ENCODE data around the gene ITPK1.

The ITPK1 gene

GRCh38 chr14:92945544-92945943 is 170.2 kb downstream of the ITPK1 start:
- no peak for DNase-seq

- no peak for DNase-seq
These were observed 170.7 kb downstream of the ITPK1 start for GRCh38 chr14:92944976-92945375.

GRCh38 chr14:92943855-92944570 is 171.7 kb downstream of the ITPK1 start:
- no peak for DNase-seq

GRCh38 chr14:92942976-92943710 is 172.6 kb downstream of the ITPK1 start:
- DNase-seq: no peak

- DNase-seq: no peak
These were observed 173.1 kb downstream of the ITPK1 start for GRCh38 chr14:92942576-92942975.

GRCh38 chr14:92942136-92942535 is 173.6 kb downstream of the ITPK1 start:
- DNase-seq: no peak

- DNase-seq: no peak
These were observed 174.2 kb downstream of the ITPK1 start for GRCh38 chr14:92941531-92941930.

- DNase-seq: no peak
These were observed 175.2 kb downstream of the ITPK1 start for GRCh38 chr14:92940543-92940942.

GRCh38 chr14:92939699-92940098 is 176.0 kb downstream of the ITPK1 start:
- DNase-seq: no peak

GRCh38 chr14:92938890-92939671 is 176.6 kb downstream of the ITPK1 start:
- DNase-seq: no peak

GRCh38 chr14:92938235-92938875 is 177.4 kb downstream of the ITPK1 start:
- no peak for DNase-seq

- DNase-seq: no peak
These were observed 178.4 kb downstream of the ITPK1 start for GRCh38 chr14:92937051-92937937.

- no peak for DNase-seq
These were observed 179.6 kb downstream of the ITPK1 start for GRCh38 chr14:92936085-92936484.

- DNase-seq: no peak
These were observed 180.3 kb downstream of the ITPK1 start for GRCh38 chr14:92935446-92935845.

GRCh38 chr14:92934196-92935085 is 181.3 kb downstream of the ITPK1 start:
- no peak for DNase-seq

- no peak for DNase-seq
These were observed 182.2 kb downstream of the ITPK1 start for GRCh38 chr14:92933481-92933880.

- DNase-seq: no peak
These were observed 183.0 kb downstream of the ITPK1 start for GRCh38 chr14:92932448-92933395.

GRCh38 chr14:92931681-92932447 is 183.9 kb downstream of the ITPK1 start:
- no peak for DNase-seq
